ENCODE results near the gene C10orf71. TPM values are rescaled to one million over a fixed set of nuclear protein-coding genes. Genes with fewer than 3 reads are reported as not detected.

Gene C10orf71
- total RNA-seq, 1 donor from 2014 or later: not detected

DNA sequence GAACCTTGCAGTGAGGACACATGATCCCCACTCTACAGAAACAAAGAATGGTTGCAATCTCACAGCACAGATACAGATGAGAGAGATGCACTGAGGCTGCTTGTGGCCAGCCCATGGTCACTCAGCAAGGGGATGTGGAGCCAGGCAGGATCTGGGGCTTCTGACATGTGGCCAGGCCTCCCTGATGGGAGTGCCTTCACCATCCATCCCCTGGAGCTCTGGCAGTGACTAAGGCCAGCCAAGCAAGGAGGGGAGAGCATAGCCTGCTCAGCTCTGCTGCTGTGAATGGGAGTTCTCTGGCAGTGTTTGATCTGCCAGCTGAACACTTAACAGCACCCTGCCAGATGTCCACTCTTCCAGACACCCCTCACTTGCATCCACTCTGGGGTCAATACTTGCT is 19.8 kb downstream of the C10orf71 start:
- no peaks in the 10 kb centered on the region for H3K79me2 ChIP-seq (ENCODE audit: insufficient read depth, low read length)
- Mint-ChIP-seq H3K4me1 (ENCODE audit: low read depth, unreplicated experiment) (no peaks in the 10 kb centered on the region), H3K27me3 (ENCODE audit: low read depth, unreplicated experiment) (peaks cover 34% of the 10 kb centered on the region), H3K9me3 (ENCODE audit: unreplicated experiment) (no peaks in the 10 kb centered on the region), H3K4me3 (ENCODE audit: unreplicated experiment) (no peak overlapping the region), H3K27ac (ENCODE audit: unreplicated experiment) (no peak overlapping the region), H3K36me3 (ENCODE audit: low read depth, unreplicated experiment) (no peaks in the 10 kb centered on the region)
- no peak overlapping the region for H3K4me3 ChIP-seq (ENCODE audit: insufficient read depth, low read depth, low read length)
- H3K36me3 ChIP-seq (ENCODE audit: insufficient read depth, low read length): no peaks in the 10 kb centered on the region
- no peak overlapping the region for H2AFZ ChIP-seq (ENCODE audit: low read depth, low read length)
- H4K20me1 ChIP-seq (ENCODE audit: insufficient read depth, low read length): no peaks in the 10 kb centered on the region
- no peak overlapping the region for H3K4me2 ChIP-seq (ENCODE audit: low read length)
- DNase-seq (ENCODE audit: low read depth) (no peak), FAIRE-seq (no peak)
- no peak overlapping the region for H3K27ac ChIP-seq (ENCODE audit: low read depth, low read length)
- H3K4me1 ChIP-seq (ENCODE audit: insufficient read depth, low read length): no peaks in the 10 kb centered on the region
- no peak for TF ChIP-seq EZH2 (IDR thresholded peaks at IDR 0.05; ENCODE audit: insufficient read depth, low read length)
- TF ChIP-seq, protein P1, sequence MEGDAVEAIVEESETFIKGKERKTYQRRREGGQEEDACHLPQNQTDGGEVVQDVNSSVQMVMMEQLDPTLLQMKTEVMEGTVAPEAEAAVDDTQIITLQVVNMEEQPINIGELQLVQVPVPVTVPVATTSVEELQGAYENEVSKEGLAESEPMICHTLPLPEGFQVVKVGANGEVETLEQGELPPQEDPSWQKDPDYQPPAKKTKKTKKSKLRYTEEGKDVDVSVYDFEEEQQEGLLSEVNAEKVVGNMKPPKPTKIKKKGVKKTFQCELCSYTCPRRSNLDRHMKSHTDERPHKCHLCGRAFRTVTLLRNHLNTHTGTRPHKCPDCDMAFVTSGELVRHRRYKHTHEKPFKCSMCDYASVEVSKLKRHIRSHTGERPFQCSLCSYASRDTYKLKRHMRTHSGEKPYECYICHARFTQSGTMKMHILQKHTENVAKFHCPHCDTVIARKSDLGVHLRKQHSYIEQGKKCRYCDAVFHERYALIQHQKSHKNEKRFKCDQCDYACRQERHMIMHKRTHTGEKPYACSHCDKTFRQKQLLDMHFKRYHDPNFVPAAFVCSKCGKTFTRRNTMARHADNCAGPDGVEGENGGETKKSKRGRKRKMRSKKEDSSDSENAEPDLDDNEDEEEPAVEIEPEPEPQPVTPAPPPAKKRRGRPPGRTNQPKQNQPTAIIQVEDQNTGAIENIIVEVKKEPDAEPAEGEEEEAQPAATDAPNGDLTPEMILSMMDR (IDR thresholded peaks at IDR 0.05; ENCODE audit: insufficient read depth, low read depth, low read length): no peak
- no peaks in the 10 kb centered on the region for H3K27me3 ChIP-seq (ENCODE audit: insufficient read depth, low read length)
- H3K9me3 ChIP-seq (ENCODE audit: insufficient read depth, low read depth, low read length): no peaks in the 10 kb centered on the region
- no peak overlapping the region for H3K9ac ChIP-seq (ENCODE audit: low read length)

DNA sequence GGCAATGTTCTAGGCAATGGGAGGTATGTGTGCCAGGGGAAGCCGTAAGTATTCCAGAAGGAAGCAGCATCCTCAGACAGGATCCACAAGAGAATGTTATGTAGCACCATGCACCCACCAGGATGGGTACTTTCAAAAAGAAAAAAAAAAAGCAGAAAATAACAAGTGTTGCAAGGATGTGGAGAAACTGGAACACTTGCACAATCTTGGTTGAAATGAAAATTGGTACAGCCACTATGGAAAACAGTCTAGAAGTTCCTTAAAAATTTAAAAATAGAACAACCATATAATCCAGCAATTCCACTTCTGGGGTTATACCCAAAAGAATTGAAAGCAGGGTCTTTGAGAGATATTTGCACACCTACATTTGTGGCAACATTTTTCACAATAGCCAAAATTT is 20.2 kb downstream of the C10orf71 start:
- H3K4me3 ChIP-seq (ENCODE audit: insufficient read depth, low read depth, low read length): no peak overlapping the region
- FAIRE-seq (no peak), DNase-seq (ENCODE audit: low read depth) (no peak)
- H3K9ac ChIP-seq (ENCODE audit: low read length): no peak overlapping the region
- no peaks in the 10 kb centered on the region for H3K36me3 ChIP-seq (ENCODE audit: insufficient read depth, low read length)
- no peak overlapping the region for H3K4me3 Mint-ChIP-seq (ENCODE audit: unreplicated experiment)
- H3K27me3 Mint-ChIP-seq (ENCODE audit: low read depth, unreplicated experiment): peaks cover 32% of the 10 kb centered on the region
- TF ChIP-seq, protein P1 (IDR thresholded peaks at IDR 0.05; ENCODE audit: insufficient read depth, low read depth, low read length): no peak
- TF ChIP-seq EZH2 (IDR thresholded peaks at IDR 0.05; ENCODE audit: insufficient read depth, low read length): no peak
- no peaks in the 10 kb centered on the region for H3K79me2 ChIP-seq (ENCODE audit: insufficient read depth, low read length)
- H3K4me1 Mint-ChIP-seq (ENCODE audit: low read depth, unreplicated experiment): no peaks in the 10 kb centered on the region
- no peaks in the 10 kb centered on the region for H4K20me1 ChIP-seq (ENCODE audit: insufficient read depth, low read length)
- H3K27ac Mint-ChIP-seq (ENCODE audit: unreplicated experiment): no peak overlapping the region
- no peaks in the 10 kb centered on the region for H3K27me3 ChIP-seq (ENCODE audit: insufficient read depth, low read length)
- H2AFZ ChIP-seq (ENCODE audit: low read depth, low read length): no peak overlapping the region
- H3K4me1 ChIP-seq (ENCODE audit: insufficient read depth, low read length): no peaks in the 10 kb centered on the region
- no peaks in the 10 kb centered on the region for H3K36me3 Mint-ChIP-seq (ENCODE audit: low read depth, unreplicated experiment)
- no peak overlapping the region for H3K27ac ChIP-seq (ENCODE audit: low read depth, low read length)
- H3K9me3 Mint-ChIP-seq (ENCODE audit: unreplicated experiment): no peaks in the 10 kb centered on the region
- no peak overlapping the region for H3K4me2 ChIP-seq (ENCODE audit: low read length)
- H3K9me3 ChIP-seq (ENCODE audit: insufficient read depth, low read depth, low read length): no peaks in the 10 kb centered on the region

DNA sequence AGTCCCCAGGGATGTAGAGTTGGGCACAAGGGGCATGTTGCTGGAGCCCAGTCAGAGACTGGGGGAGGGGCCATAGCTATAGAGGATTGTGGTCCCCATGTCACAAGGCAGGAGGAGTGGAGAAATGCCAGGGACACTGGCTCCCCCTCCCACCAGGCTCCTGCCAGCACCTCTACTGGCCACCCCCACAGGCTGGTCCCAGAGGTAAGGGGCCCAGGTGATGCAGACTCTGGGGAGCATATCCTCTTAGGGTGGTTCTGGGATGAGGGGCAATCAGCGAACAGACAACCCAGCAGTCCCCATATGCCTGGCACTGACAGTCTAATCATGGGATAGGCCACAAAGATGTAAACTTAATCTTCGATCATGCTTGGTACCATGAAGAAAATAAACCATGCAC is 21.2 kb downstream of the C10orf71 start:
- H3K36me3 ChIP-seq (ENCODE audit: insufficient read depth, low read length): no peaks in the 10 kb centered on the region
- H3K79me2 ChIP-seq (ENCODE audit: insufficient read depth, low read length): no peaks in the 10 kb centered on the region
- no peak overlapping the region for H3K4me3 ChIP-seq (ENCODE audit: insufficient read depth, low read depth, low read length)
- peaks cover 2% of the 10 kb centered on the region for H3K9me3 Mint-ChIP-seq (ENCODE audit: unreplicated experiment)
- H3K4me1 ChIP-seq (ENCODE audit: insufficient read depth, low read length): no peaks in the 10 kb centered on the region
- no peaks in the 10 kb centered on the region for H3K9me3 ChIP-seq (ENCODE audit: insufficient read depth, low read depth, low read length)
- no peaks in the 10 kb centered on the region for H4K20me1 ChIP-seq (ENCODE audit: insufficient read depth, low read length)
- no peak for DNase-seq (ENCODE audit: low read depth)
- no peaks in the 10 kb centered on the region for H3K27me3 ChIP-seq (ENCODE audit: insufficient read depth, low read length)
- no peak for FAIRE-seq
- no peaks in the 10 kb centered on the region for H3K4me1 Mint-ChIP-seq (ENCODE audit: low read depth, unreplicated experiment)
- TF ChIP-seq, protein P1 (IDR thresholded peaks at IDR 0.05; ENCODE audit: insufficient read depth, low read depth, low read length): no peak
- no peak for TF ChIP-seq EZH2 (IDR thresholded peaks at IDR 0.05; ENCODE audit: insufficient read depth, low read length)
- no peak overlapping the region for H3K9ac ChIP-seq (ENCODE audit: low read length)
- no peak overlapping the region for H3K27ac Mint-ChIP-seq (ENCODE audit: unreplicated experiment)
- H3K4me2 ChIP-seq (ENCODE audit: low read length): no peak overlapping the region
- H2AFZ ChIP-seq (ENCODE audit: low read depth, low read length): no peak overlapping the region
- H3K27me3 Mint-ChIP-seq (ENCODE audit: low read depth, unreplicated experiment): peaks cover 37% of the 10 kb centered on the region
- no peaks in the 10 kb centered on the region for H3K36me3 Mint-ChIP-seq (ENCODE audit: low read depth, unreplicated experiment)
- H3K4me3 Mint-ChIP-seq (ENCODE audit: unreplicated experiment): no peak overlapping the region
- no peak overlapping the region for H3K27ac ChIP-seq (ENCODE audit: low read depth, low read length)

Measured in astrocyte (in vitro differentiated cells and primary cell).